SU-DHL-6 (cell line): ENCODE measurements around the gene TUBA4B.

Experiments used
- H2AFZ ChIP-seq: fragments of 200-600 bp; sonication (generic); 2 replicates; pipeline ENCODE4 v1.6.1; 2014; ENCODE audit warnings: low read depth, mild to moderate bottlenecking, moderate library complexity, mixed read lengths, antibody characterized with exemption, low read length; ENCODE audit not compliant: severe bottlenecking
- H3F3A ChIP-seq: fragments of 200-600 bp; shearing (Covaris generic); 2 replicates; pipeline ENCODE4 v1.6.0; 2016; ENCODE audit warnings: antibody characterized with exemption, mild to moderate bottlenecking; ENCODE audit not compliant: insufficient read depth
- H3K27ac ChIP-seq: fragments of 200-600 bp; sonication (generic); 2 replicates; pipeline ENCODE4 v1.5.1; 2016; ENCODE audit warnings: low read depth, mild to moderate bottlenecking, low read length, moderate library complexity, mixed read lengths
- H3K27me3 ChIP-seq: fragments of 200-600 bp; sonication (generic), shearing (Covaris generic); 2 replicates; pipeline ENCODE4 v1.6.0; 2014; ENCODE audit warnings: mild to moderate bottlenecking, low read length
- H3K36me3 ChIP-seq: fragments of 200-600 bp; sonication (generic); 2 replicates; pipeline ENCODE4 v1.6.1; 2014; ENCODE audit warnings: mild to moderate bottlenecking, low read length, mixed read lengths
- H3K4me2 ChIP-seq: fragments of 300-600, 200-600 bp; shearing (Covaris generic), sonication (generic); 2 replicates; pipeline ENCODE4 v1.6.0; 2014; ENCODE audit warnings: low read length, low read depth, mild to moderate bottlenecking; ENCODE audit not compliant: poor library complexity, severe bottlenecking
- H3K4me3 ChIP-seq: fragments of 200-600 bp; sonication (generic); 2 replicates; pipeline ENCODE4 v1.5.1; 2014; ENCODE audit warnings: antibody characterized with exemption, low read length, mild to moderate bottlenecking, mixed read lengths; ENCODE audit not compliant: insufficient read depth, poor library complexity, severe bottlenecking
- H3K79me2 ChIP-seq: fragments of 200-600 bp; sonication (generic); 2 replicates; pipeline ENCODE4 v1.6.1; 2014; ENCODE audit warnings: mild to moderate bottlenecking, low read length, moderate library complexity; ENCODE audit not compliant: insufficient read depth
- H3K9ac ChIP-seq: fragments of 200-600 bp; sonication (generic); 2 replicates; pipeline ENCODE4 v1.7.0; 2014; ENCODE audit warnings: mild to moderate bottlenecking, low read length
- H3K9me2 ChIP-seq: fragments of 200-600 bp; sonication (generic); replicated peaks from 2 replicates; pipeline ENCODE4 v1.6.1; 2014; ENCODE audit warnings: low read length; ENCODE audit not compliant: insufficient read depth
- H3K9me3 ChIP-seq: fragments of 200-600 bp; sonication (generic); 2 replicates; pipeline ENCODE4 v1.6.1; 2014; ENCODE audit warnings: low read length, mixed read lengths; ENCODE audit not compliant: insufficient read depth
- H4K20me1 ChIP-seq: fragments of 200-600 bp; sonication (generic); 2 replicates; pipeline ENCODE4 v1.6.1; 2014; ENCODE audit warnings: low read depth, mild to moderate bottlenecking, antibody characterized with exemption, low read length, moderate library complexity, mixed read lengths
- EZH2phosphoT487 ChIP-seq: fragments of 200-600 bp; sonication (generic), shearing (Covaris generic); conservative IDR thresholded peaks from 2 replicates; pipeline ENCODE4 v1.6.1; 2018; ENCODE audit warnings: mild to moderate bottlenecking, antibody characterized with exemption, low read length, moderate library complexity, mixed read lengths
- TF ChIP-seq, protein P1 (sequence below): fragments of 200-600 bp; sonication (generic); IDR thresholded peaks from one replicate; pipeline ENCODE4 v1.5.1; 2017; ENCODE audit warnings: antibody characterized with exemption, mild to moderate bottlenecking, low read length, moderate library complexity; ENCODE audit not compliant: insufficient read depth, poor library complexity, severe bottlenecking

Gene TUBA4B

DNA sequence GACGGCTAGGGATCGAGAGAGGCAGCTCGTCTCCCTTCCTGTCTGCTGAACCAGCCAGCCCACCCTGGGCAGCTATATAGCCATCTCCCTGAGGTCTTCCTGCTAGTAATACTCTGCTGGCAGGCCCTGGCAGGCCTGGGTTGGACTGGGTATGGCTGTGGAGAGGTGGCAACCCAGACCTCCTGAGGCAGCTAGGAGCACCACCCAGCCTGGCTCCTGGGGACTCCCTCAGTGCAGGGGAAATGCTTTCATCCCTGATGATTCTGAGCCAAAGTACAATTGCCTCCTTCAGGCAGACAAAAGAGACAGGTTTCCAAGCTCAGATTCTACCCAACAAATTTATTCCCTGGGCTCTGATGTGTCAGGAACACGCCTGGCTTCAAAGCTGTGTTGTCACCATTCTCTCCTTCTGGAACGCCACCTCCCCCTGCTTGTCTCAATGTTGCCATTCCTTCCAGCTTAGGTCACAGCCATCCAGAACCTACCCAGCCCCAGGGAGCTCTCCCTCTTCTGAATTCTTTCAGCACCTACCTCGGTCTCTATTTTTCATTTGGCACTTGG is 21.4 kb downstream of the TUBA4B start:
- Histone ChIP-seq H3K9me3 (no peaks in the 10 kb centered on the region), H3K4me2 (no peak overlapping the region), H3K4me3 (no peak overlapping the region), H2AFZ (no peak overlapping the region), H3K27ac (no peak overlapping the region), H3K27me3 (no peaks in the 10 kb centered on the region), H3K9ac (no peak overlapping the region), H3K9me2 (no peaks in the 10 kb centered on the region), H3K36me3 (no peaks in the 10 kb centered on the region), H3K79me2 (0 out of 2 replicates have a peak, but pooled peaks cover 4% of the 10 kb centered on the region), H4K20me1 (no peaks in the 10 kb centered on the region), H3F3A (peaks cover 13% of the 10 kb centered on the region)
- TF ChIP-seq, protein P1, sequence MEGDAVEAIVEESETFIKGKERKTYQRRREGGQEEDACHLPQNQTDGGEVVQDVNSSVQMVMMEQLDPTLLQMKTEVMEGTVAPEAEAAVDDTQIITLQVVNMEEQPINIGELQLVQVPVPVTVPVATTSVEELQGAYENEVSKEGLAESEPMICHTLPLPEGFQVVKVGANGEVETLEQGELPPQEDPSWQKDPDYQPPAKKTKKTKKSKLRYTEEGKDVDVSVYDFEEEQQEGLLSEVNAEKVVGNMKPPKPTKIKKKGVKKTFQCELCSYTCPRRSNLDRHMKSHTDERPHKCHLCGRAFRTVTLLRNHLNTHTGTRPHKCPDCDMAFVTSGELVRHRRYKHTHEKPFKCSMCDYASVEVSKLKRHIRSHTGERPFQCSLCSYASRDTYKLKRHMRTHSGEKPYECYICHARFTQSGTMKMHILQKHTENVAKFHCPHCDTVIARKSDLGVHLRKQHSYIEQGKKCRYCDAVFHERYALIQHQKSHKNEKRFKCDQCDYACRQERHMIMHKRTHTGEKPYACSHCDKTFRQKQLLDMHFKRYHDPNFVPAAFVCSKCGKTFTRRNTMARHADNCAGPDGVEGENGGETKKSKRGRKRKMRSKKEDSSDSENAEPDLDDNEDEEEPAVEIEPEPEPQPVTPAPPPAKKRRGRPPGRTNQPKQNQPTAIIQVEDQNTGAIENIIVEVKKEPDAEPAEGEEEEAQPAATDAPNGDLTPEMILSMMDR = no peak
- no peak for TF ChIP-seq EZH2phosphoT487

DNA sequence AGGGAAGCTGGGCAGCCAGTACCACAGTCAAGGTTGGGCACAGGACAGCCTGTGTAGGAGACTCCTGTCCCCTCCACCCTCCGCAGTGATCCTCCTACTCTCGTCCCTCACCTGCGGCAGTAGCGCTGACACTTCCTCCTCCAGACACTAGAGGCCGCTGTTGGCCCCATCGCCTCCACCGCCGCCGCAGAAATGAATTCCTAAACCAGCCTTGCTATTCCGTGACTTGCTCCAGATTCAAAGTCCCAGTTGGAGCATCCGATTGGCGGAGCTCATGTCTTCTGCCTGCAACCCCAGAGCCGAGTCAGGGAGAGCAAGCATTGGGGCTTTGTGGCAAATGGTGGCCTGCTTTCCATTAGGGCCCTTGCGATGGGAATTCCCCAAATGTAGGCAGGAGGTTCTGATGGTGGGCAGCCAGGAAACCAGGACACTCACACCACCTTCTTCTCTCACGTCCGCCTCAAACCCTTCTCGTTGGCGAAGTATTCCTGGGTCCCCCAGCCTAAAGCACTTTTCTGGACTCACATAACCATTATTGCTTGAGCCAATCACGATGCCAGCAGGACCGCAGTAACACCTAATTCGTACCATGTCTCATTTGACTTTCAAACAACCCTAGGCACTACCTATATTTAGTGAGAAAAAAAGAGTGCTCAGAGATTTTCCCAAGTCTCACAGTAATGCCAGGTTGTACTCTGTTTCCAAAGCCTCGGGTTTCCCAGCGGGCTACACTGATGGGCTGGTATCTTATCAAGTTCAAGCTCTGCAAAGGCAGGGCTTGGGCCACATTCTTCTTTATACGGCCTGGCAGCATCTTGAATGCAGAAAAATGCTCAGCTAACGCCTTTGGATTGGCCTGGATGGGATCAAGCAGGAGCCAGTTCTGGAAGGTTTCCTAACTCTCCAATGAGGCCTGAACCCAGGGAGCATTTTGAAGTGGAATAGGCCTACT is 24.9 kb downstream of the TUBA4B start:
- H3K27ac ChIP-seq = peak overlapping the region; percentile 98
- TF ChIP-seq, protein P1 = peak; percentile 95
- no peak for TF ChIP-seq EZH2phosphoT487
- H3K79me2 ChIP-seq = 0 out of 2 replicates have a peak, but pooled peaks cover 4% of the 10 kb centered on the region
- H3K36me3 ChIP-seq = no peaks in the 10 kb centered on the region
- H2AFZ ChIP-seq = peak overlapping the region; percentile 84
- H3K9ac ChIP-seq = peak overlapping the region; percentile 63
- no peaks in the 10 kb centered on the region for H3K9me3 ChIP-seq
- H3K4me3 ChIP-seq = peak overlapping the region; percentile 62
- H3K27me3 ChIP-seq = no peaks in the 10 kb centered on the region
- no peaks in the 10 kb centered on the region for H3K9me2 ChIP-seq
- no peaks in the 10 kb centered on the region for H4K20me1 ChIP-seq
- peak overlapping the region; percentile 90 for H3K4me2 ChIP-seq
- H3F3A ChIP-seq = peaks cover 13% of the 10 kb centered on the region

DNA sequence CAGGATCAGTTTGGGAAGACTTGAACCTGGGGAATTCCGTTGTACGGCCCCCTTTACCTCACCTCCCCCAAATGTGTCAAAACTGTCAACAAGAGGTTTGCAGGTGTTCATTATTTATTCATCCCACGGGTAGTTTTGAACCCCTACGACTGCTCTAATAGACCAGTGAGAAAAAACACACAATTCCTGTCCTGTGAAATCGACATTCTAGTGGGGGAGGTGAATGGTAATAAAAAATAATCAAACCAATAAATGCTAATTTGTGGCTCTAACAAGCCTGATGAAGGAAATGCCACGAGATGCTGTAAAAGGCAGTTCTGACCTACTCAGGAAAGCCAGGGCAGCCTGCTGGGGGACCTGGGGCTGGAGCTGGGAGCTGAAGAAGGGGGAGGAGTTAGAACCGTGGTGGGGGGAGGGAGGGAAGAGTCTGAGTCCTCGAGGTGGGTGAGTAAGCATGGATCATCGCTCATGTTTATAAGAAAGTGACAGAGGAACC is 25.7 kb downstream of the TUBA4B start:
- Histone ChIP-seq H3K4me3 (peak overlapping the region; percentile 62), H3F3A (peaks cover 13% of the 10 kb centered on the region), H2AFZ (no peak overlapping the region), H3K9me2 (no peaks in the 10 kb centered on the region), H3K27me3 (no peaks in the 10 kb centered on the region), H3K79me2 (0 out of 2 replicates have a peak, but pooled peaks cover 4% of the 10 kb centered on the region), H4K20me1 (no peaks in the 10 kb centered on the region), H3K27ac (peak overlapping the region; percentile 98), H3K4me2 (peak overlapping the region; percentile 90), H3K9me3 (no peaks in the 10 kb centered on the region), H3K9ac (peak overlapping the region; percentile 63), H3K36me3 (no peaks in the 10 kb centered on the region)
- TF ChIP-seq EZH2phosphoT487 = no peak
- TF ChIP-seq, protein P1 = no peak
